ENCODE data around the gene TSEN15.

- TF ChIP-seq CTCF (IDR thresholded peaks at IDR 0.05; ENCODE audit: low read depth, low read length, missing input control) (no peak), GABPA (IDR thresholded peaks at IDR 0.05 in 1 of 2, conservative IDR thresholded peaks at IDR 0.05 in 1 of 2) (no peak), JUND (IDR thresholded peaks at IDR 0.05) (no peak)
Measured at GRCh38 chr1:184035719-184036516, 15.6 kb upstream of the TSEN15 start.

All from liver (tissue), 3 donors.